Astrocyte of the spinal cord (primary cell): ENCODE results near the gene HDAC1.

Experiments used
- DNase-seq: peaks from one replicate; pipeline ENCODE4 v3.0.0; 2011; ENCODE audit warnings: low read depth, low spot score
- H3K4me3 ChIP-seq: 2 replicates; pipeline ENCODE4 v1.5.1; 2011; ENCODE audit warnings: low read depth, mild to moderate bottlenecking, low read length, moderate library complexity
- in situ Hi-C: cut with HindIII; loops from 2 replicates; pipeline ENCODE4 v1.10.0; 2017; ENCODE audit warnings: low sequenced_read_pairs
- TF ChIP-seq, protein P1 (sequence below): IDR thresholded peaks from 2 replicates; pipeline ENCODE4 v1.5.1; 2012; ENCODE audit warnings: low read depth, mild to moderate bottlenecking, low read length, inconsistent platforms

Gene HDAC1

DNA sequence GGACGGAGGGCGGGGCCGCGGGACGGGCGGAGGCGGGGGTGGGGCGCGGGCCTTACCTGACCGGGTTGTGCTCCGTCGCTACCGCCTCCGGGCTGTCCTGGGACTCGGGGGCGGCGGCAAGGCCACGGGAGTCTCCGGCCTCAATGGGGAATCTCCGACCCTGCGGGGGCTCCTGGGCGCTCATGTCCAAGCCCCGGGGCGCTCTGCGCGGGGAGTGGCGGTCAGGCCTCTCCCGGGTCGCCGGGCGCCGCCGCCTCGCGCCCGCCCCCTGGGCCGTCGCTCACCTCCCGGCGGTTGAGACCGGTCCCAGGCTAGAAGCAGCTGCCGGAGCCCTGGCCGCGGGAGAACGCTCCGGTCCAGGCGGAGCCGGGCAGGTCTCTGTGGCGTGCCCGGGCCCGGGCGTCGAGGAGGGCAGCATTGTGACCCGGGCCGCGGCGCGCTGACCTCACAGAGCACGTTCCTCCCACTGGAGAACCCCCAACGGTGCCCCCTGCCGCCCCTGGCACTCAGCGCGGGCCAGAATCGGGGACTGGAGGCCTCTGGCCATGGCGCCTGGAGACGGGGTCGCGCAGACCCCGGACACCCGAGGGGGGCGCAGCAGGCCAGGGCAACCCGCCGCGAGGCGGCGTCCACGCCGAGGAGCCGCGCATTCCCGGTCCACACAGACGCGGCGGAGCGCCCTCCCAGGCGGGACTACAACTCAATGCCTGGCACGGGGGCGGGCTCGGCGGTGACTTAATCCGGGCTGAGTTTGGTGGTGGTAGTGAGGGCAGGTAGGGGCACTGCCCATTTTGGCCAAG, 70.0 kb downstream of the HDAC1 start:
- no peak for DNase-seq
- TF ChIP-seq, protein P1, sequence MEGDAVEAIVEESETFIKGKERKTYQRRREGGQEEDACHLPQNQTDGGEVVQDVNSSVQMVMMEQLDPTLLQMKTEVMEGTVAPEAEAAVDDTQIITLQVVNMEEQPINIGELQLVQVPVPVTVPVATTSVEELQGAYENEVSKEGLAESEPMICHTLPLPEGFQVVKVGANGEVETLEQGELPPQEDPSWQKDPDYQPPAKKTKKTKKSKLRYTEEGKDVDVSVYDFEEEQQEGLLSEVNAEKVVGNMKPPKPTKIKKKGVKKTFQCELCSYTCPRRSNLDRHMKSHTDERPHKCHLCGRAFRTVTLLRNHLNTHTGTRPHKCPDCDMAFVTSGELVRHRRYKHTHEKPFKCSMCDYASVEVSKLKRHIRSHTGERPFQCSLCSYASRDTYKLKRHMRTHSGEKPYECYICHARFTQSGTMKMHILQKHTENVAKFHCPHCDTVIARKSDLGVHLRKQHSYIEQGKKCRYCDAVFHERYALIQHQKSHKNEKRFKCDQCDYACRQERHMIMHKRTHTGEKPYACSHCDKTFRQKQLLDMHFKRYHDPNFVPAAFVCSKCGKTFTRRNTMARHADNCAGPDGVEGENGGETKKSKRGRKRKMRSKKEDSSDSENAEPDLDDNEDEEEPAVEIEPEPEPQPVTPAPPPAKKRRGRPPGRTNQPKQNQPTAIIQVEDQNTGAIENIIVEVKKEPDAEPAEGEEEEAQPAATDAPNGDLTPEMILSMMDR = peak; percentile 43
- in situ Hi-C loops = no loop called here
- H3K4me3 ChIP-seq = peak overlapping the region; percentile 27

DNA sequence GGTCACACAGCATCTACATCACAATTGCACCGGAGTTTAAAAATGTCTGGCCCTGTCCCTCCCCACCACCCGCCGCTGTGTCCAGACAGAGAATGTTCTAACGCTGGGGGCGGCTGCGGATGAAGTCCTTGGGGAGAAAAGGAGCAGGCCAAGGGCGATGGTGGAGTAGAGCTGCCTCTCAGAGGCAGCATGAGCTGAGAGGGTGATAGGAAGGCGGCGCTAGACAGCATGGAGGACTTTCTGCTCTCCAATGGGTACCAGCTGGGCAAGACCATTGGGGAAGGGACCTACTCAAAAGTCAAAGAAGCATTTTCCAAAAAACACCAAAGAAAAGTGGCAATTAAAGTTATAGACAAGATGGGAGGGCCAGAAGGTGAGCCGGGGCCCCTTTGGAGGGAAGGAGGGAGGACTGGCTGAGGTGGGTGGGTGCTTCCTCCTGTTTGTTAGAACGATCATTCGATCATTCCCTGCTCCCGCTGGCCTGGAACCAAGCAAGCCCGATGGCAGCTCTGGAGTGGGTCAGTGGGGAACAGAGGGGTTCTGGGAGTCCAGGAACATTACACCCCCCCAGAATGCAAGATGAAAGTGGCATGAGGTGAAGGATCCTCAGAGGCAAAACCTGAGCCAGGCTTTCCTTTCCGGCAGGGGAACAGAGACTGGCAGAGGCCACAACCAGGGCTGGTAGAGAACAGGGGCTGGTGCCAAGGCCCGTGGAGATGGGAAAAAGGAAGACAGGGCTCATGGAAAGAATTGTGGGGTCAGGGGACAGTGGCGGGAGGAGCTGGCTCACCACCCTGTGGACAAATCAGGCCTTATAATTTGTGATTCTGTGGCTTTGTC, 70.8 kb downstream of the HDAC1 start, which contains the start of the genes FAM229A and TSSK3:
TSS of gene FAM229A (minus strand) at position 12 of the 840 bp plus-strand sequence. CDS start 394 bp downstream, outside the sequence.
TSS of gene TSSK3 (plus strand) at position 66 of the 840 bp plus-strand sequence. CDS start at position 229, 163 bp downstream.
- TF ChIP-seq, protein P1 = no peak
- in situ Hi-C loops = no loop called here
- DNase-seq = no peak
- peak within 1 kb of the TSS; percentile 27 for H3K4me3 ChIP-seq

DNA sequence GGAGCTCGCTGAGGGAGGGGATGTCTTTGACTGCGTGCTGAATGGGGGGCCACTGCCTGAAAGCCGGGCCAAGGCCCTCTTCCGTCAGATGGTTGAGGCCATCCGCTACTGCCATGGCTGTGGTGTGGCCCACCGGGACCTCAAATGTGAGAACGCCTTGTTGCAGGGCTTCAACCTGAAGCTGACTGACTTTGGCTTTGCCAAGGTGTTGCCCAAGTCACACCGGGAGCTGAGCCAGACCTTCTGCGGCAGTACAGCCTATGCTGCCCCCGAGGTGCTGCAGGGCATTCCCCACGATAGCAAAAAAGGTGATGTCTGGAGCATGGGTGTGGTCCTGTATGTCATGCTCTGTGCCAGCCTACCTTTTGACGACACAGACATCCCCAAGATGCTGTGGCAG, 71.8 kb downstream of the HDAC1 start:
- DNase-seq = no peak
- H3K4me3 ChIP-seq = no peak overlapping the region
- TF ChIP-seq, protein P1 = no peak
- in situ Hi-C loops = no loop called here

DNA sequence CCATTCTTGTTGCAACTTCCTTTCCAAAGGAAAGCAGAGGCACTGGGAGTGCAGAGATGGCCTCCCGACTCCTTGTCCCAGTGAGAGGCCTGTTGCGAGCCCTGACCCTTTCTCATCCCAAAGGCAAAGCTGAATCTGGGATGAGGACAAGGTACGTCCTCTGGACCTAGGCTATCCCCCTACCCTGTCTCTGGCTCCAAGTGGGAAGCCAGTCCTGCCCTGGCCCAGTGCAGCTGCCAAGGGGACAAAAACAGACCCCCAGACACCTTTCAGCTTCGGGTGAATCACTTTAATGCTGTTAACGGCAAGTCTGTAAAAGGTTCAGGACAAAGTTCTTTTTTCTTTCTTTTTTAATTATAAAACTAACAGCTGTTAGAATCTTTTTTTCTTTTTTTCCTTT, 73.0 kb downstream of the HDAC1 start:
- in situ Hi-C loops = no loop called here
- TF ChIP-seq, protein P1 = no peak
- no peak overlapping the region for H3K4me3 ChIP-seq
- no peak for DNase-seq

DNA sequence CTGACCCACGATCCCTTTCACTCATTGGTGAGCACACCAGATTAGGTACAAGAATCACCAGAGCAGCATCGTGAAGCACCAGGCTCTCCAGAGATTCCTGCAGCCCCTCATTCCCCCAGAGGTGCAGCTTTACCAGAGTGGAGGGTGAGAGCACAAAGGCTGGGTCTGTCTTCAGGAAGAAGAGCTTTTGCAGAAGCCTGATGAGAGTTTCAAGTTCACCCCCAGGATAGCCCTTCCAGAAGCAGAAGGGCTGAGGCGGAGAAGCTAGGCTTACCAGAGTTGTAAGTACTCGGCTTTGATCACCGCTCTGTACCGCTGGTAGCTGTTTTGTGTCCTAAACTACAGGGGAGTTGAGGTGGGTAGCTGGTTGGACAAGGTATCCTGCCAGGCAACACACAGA, 73.6 kb downstream of the HDAC1 start:
- TF ChIP-seq, protein P1 = no peak
- no peak for DNase-seq
- no peak overlapping the region for H3K4me3 ChIP-seq
- in situ Hi-C loops = no loop called here

DNA sequence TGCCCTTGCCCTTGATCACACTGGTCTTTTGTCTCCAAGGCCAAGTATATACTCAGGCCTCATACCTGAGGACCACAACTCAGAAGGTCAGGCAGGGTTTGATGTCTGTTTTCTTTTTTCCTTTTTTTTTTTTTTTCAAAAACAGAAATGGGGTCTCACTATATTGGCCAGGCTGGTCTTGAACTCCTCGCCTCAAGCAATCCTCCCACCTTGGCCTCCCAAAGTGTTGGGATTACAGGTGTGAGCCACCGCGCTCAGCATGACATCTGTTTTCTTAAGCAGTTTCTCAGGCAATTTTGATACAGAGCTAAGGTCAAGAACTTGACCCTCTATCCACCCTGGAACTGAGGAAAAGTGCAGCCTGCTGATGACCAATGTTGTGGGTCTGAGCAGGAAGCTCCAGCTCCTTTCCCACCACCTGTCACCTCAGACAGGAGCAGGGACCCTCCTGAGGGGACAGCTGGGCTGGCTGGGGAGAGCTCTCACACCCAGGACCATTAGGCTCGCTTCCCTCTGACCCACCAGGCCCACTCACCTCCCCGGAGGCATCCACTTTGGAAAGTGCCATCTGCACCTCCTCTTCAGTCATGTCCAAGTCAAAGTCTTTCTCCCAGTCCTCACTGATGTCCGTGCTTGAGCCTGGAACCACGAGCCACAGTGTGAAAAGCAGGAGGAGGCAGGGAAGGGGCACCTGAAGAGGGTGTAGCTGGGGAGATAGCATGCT, 76.2 kb downstream of the HDAC1 start:
- DNase-seq = no peak
- TF ChIP-seq, protein P1 = no peak
- H3K4me3 ChIP-seq = no peak overlapping the region
- in situ Hi-C loops = no loop called here
